Left ventricle myocardium inferior (tissue), 1 donor: Measurements from ENCODE around the gene CDX4. TPM values are rescaled to one million over a fixed set of nuclear protein-coding genes. Genes with fewer than 3 reads are reported as not detected.

Source experiments
- DNase-seq: peaks from one replicate; pipeline ENCODE4 v3.0.0-alpha.2; 2020
- H3K27ac ChIP-seq: fragments of 200-600 bp; replicated peaks from 2 replicates; pipeline ENCODE4 v1.8.0; 2021
- H3K27me3 ChIP-seq: fragments of 200-600 bp; 2 replicates; pipeline ENCODE4 v1.8.0; 2021; ENCODE audit warnings: low read depth
- H3K36me3 ChIP-seq: fragments of 200-600 bp; 2 replicates; pipeline ENCODE4 v1.8.0; 2021
- H3K4me1 ChIP-seq: fragments of 200-600 bp; 2 replicates; pipeline ENCODE4 v1.8.0; 2021
- H3K4me3 ChIP-seq: fragments of 200-600 bp; 2 replicates; pipeline ENCODE4 v1.8.0; 2021; ENCODE audit warnings: mild to moderate bottlenecking, moderate library complexity
- H3K9me3 ChIP-seq: fragments of 200-600 bp; replicated peaks from 2 replicates; pipeline ENCODE4 v1.8.0; 2021
- intact Hi-C: fragments of 100-400 bp; cut with micrococcal nuclease; formaldehyde crosslinking; loops from one replicate; pipeline ENCODE4 v1.11.0; 2022
- total RNA-seq: library from RNA; stranded (reverse); fragmentation: NEBNext Ultra II Directional; extraction: Animal tissue kit (Norgen Biotek cat#: 25700); gene quantifications from one replicate; pipeline ENCODE4 v1.2.1, GENCODE V29; 2021
- TF ChIP-seq, protein P1 (sequence below): fragments of 200-600 bp; IDR thresholded peaks from 2 replicates; pipeline ENCODE4 v1.8.0; 2021; ENCODE audit warnings: antibody characterized with exemption, mild to moderate bottlenecking, borderline replicate concordance
- donor health status: DM: no; HTN: yes; CAD: no; lungs with severe emphysema.

CDX4 gene
- total RNA-seq, 1 donor from 2014 or later = not detected

DNA sequence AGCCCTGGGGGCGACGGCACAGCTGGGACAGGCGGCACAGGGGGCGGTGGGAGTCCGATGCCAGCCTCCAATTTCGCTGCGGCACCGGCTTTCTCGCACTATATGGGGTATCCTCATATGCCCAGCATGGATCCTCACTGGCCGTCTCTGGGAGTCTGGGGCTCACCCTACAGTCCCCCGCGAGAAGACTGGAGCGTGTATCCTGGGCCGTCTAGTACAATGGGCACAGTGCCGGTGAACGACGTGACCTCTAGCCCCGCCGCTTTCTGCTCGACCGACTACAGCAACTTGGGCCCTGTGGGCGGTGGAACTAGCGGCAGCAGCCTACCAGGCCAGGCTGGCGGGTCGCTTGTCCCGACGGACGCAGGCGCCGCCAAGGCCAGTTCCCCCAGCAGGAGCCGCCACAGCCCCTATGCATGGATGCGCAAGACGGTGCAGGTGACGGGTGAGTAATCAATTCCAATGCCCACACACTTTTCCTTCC is 500 bp downstream of the CDX4 start:
- Histone ChIP-seq H3K4me1 (no peaks in the 10 kb centered on the region), H3K4me3 (no peak overlapping the region), H3K27ac (no peak overlapping the region), H3K9me3 (no peaks in the 10 kb centered on the region), H3K27me3 (peaks cover 42% of the 10 kb centered on the region), H3K36me3 (no peaks in the 10 kb centered on the region)
- intact Hi-C loops = no loop called here
- no peak for DNase-seq
- TF ChIP-seq, protein P1, sequence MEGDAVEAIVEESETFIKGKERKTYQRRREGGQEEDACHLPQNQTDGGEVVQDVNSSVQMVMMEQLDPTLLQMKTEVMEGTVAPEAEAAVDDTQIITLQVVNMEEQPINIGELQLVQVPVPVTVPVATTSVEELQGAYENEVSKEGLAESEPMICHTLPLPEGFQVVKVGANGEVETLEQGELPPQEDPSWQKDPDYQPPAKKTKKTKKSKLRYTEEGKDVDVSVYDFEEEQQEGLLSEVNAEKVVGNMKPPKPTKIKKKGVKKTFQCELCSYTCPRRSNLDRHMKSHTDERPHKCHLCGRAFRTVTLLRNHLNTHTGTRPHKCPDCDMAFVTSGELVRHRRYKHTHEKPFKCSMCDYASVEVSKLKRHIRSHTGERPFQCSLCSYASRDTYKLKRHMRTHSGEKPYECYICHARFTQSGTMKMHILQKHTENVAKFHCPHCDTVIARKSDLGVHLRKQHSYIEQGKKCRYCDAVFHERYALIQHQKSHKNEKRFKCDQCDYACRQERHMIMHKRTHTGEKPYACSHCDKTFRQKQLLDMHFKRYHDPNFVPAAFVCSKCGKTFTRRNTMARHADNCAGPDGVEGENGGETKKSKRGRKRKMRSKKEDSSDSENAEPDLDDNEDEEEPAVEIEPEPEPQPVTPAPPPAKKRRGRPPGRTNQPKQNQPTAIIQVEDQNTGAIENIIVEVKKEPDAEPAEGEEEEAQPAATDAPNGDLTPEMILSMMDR = no peak

DNA sequence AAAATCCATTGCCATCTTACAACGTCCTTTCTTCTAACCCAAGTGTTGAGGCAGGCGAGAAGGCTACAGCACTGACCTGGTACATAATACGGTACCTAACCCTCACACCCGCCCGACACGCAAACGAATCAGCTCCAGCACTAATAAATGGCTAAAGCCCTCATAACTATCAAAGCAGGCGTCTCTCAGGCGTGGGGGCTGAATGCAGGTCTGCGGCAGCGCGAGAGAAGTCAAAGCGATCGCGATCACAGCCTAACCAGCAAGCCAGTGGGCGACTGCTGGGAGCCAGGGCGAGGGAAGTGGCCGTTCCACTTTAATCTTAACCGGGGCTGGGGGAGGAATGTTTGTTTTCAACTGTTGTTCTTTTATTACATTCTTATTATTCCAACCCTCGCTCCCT is 1.5 kb downstream of the CDX4 start:
- no peak for DNase-seq
- peaks cover 42% of the 10 kb centered on the region for H3K27me3 ChIP-seq
- intact Hi-C loops = no loop called here

DNA sequence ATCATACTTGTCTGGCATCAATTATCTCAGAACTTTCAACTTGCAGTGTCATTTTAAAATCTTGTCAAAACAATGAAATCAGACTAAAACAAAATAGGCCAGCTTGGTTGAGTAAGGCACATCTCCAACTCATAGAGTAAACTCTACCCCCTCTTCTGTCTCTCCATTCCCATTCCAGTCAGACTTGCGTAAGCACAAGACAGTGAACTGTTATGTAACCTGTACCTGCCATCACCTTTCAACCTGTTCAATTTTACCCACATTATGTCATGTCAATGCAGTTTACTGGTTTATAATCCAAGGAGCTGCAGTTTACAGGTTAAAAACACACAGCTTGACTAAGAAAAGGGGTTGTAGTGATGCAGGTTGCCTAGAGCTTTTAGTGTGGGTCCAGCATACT is 8.3 kb downstream of the CDX4 start:
- no peak overlapping the region for H3K4me3 ChIP-seq
- H3K9me3 ChIP-seq = no peaks in the 10 kb centered on the region
- TF ChIP-seq, protein P1 = no peak
- DNase-seq = no peak
- no peaks in the 10 kb centered on the region for H3K36me3 ChIP-seq
- H3K27ac ChIP-seq = no peak overlapping the region
- H3K27me3 ChIP-seq = peaks cover 4% of the 10 kb centered on the region
- H3K4me1 ChIP-seq = no peaks in the 10 kb centered on the region
- intact Hi-C loops = no loop called here

More for the DNA sequence above, 1.5 kb downstream of the CDX4 start:
- H3K36me3 ChIP-seq = no peaks in the 10 kb centered on the region
- TF ChIP-seq, protein P1 = no peak
- no peak overlapping the region for H3K27ac ChIP-seq
- no peaks in the 10 kb centered on the region for H3K9me3 ChIP-seq
- peak overlapping the region; percentile 19 for H3K4me3 ChIP-seq
- no peaks in the 10 kb centered on the region for H3K4me1 ChIP-seq

DNA sequence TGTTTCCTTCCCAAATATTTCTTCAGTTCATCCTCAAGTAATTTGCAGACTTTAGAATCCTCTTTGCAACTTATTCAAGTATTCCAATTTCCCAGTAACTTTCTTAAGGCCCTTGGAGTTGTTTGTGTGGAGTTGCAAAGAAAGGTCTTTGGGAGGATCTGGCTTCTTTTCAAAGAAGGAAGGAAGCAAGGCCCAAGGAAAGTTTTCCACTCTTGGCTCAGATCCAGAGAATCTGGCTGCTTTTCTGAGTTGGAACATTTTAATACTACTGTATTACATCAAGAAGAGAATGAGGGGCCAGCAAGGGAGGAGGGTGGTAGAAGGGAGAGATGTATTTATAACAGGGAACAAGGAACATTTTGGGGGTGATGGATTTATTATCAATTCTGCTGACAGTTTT is 10.5 kb downstream of the CDX4 start:
- no peaks in the 10 kb centered on the region for H3K9me3 ChIP-seq
- no peaks in the 10 kb centered on the region for H3K4me1 ChIP-seq
- DNase-seq = no peak
- intact Hi-C loops = no loop called here
- no peak overlapping the region for H3K4me3 ChIP-seq
- TF ChIP-seq, protein P1 = no peak
- no peaks in the 10 kb centered on the region for H3K36me3 ChIP-seq
- H3K27me3 ChIP-seq = no peaks in the 10 kb centered on the region
- no peak overlapping the region for H3K27ac ChIP-seq

DNA sequence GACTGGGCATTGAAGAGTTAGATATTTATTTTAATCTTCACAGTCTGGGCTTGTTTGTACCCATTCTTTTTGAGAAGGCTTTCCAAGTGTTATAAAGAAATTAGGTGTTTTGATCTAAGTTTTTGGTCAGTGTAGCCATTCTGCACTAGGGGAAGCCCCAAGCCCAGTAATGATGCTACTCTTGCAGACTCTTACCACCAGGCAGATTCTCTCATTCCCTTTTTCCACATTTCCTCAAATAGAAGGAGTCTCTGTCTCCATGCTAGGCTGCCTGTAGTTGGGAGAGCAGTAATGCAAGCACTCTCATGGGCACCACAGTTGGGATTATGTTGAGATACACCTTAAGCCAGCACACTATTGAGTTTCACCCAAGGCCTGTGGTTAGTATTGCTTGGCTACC is 21.5 kb downstream of the CDX4 start:
- Histone ChIP-seq H3K27ac (no peak overlapping the region), H3K27me3 (no peaks in the 10 kb centered on the region), H3K4me1 (no peaks in the 10 kb centered on the region), H3K4me3 (no peak overlapping the region), H3K9me3 (no peaks in the 10 kb centered on the region), H3K36me3 (no peaks in the 10 kb centered on the region)
- TF ChIP-seq, protein P1 = no peak
- no peak for DNase-seq
- intact Hi-C loops = no loop called here
